RWPE2 (cell line): ENCODE data around the gene CCNE1.

Experiments used
- ATAC-seq: fragments of 200-7000 bp; cut with Tn5 transposase; 3 replicates; pipeline ENCODE4 v1.9.1; 2021; ENCODE audit warnings: low read depth
- DNase-seq: peaks from one replicate; pipeline ENCODE4 v3.0.0-alpha.2; 2020; ENCODE audit warnings: low spot score
- H3K27ac ChIP-seq: fragments of 450-650 bp; 2 replicates; pipeline ENCODE4 v1.5.1; 2017; ENCODE audit warnings: mild to moderate bottlenecking; ENCODE audit not compliant: poor library complexity, severe bottlenecking
- H3K27me3 ChIP-seq: fragments of 250-450 bp; sonication (Bioruptor Pico); 2 replicates; pipeline ENCODE4 v1.5.1; 2021; ENCODE audit warnings: mild to moderate bottlenecking, moderate library complexity; ENCODE audit not compliant: insufficient read depth, poor library complexity, severe bottlenecking
- H3K36me3 ChIP-seq: fragments of 250-450 bp; sonication (Bioruptor Pico); 2 replicates; pipeline ENCODE4 v1.5.1; 2020; ENCODE audit warnings: low read depth, mild to moderate bottlenecking, moderate library complexity
- H3K4me1 ChIP-seq: fragments of 250-450 bp; sonication (Bioruptor Pico); 2 replicates; pipeline ENCODE4 v1.5.1; 2021; ENCODE audit warnings: mild to moderate bottlenecking, moderate library complexity; ENCODE audit not compliant: insufficient read depth, poor library complexity, severe bottlenecking
- H3K4me3 ChIP-seq: fragments of 250-450 bp; sonication (Bioruptor Pico); 2 replicates; pipeline ENCODE4 v1.5.1; 2021; ENCODE audit warnings: mild to moderate bottlenecking, moderate library complexity; ENCODE audit not compliant: severe bottlenecking
- H3K9me3 ChIP-seq: fragments of 250-450 bp; sonication (Bioruptor Pico); 2 replicates; pipeline ENCODE4 v1.5.1; 2021; ENCODE audit warnings: mild to moderate bottlenecking, moderate library complexity; ENCODE audit not compliant: severe bottlenecking
- TF ChIP-seq, protein P1 (sequence below): fragments of 450-650 bp; IDR thresholded peaks from one replicate; pipeline ENCODE4 v1.5.1; 2017; ENCODE audit warnings: mild to moderate bottlenecking, moderate library complexity; ENCODE audit not compliant: poor library complexity, severe bottlenecking

The CCNE1 gene

GRCh38 chr19:29782260-29782580 is 29.6 kb upstream of the CCNE1 start:
- H3K27ac ChIP-seq, result no peak overlapping the region
- no peak for DNase-seq
- ATAC-seq, result no peak
- TF ChIP-seq, protein P1, sequence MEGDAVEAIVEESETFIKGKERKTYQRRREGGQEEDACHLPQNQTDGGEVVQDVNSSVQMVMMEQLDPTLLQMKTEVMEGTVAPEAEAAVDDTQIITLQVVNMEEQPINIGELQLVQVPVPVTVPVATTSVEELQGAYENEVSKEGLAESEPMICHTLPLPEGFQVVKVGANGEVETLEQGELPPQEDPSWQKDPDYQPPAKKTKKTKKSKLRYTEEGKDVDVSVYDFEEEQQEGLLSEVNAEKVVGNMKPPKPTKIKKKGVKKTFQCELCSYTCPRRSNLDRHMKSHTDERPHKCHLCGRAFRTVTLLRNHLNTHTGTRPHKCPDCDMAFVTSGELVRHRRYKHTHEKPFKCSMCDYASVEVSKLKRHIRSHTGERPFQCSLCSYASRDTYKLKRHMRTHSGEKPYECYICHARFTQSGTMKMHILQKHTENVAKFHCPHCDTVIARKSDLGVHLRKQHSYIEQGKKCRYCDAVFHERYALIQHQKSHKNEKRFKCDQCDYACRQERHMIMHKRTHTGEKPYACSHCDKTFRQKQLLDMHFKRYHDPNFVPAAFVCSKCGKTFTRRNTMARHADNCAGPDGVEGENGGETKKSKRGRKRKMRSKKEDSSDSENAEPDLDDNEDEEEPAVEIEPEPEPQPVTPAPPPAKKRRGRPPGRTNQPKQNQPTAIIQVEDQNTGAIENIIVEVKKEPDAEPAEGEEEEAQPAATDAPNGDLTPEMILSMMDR, result no peak
- H3K4me3 ChIP-seq, result no peak overlapping the region
- no peaks in the 10 kb centered on the region for H3K4me1 ChIP-seq
- no peaks in the 10 kb centered on the region for H3K36me3 ChIP-seq
- H3K27me3 ChIP-seq, result no peaks in the 10 kb centered on the region
- no peaks in the 10 kb centered on the region for H3K9me3 ChIP-seq

DNA sequence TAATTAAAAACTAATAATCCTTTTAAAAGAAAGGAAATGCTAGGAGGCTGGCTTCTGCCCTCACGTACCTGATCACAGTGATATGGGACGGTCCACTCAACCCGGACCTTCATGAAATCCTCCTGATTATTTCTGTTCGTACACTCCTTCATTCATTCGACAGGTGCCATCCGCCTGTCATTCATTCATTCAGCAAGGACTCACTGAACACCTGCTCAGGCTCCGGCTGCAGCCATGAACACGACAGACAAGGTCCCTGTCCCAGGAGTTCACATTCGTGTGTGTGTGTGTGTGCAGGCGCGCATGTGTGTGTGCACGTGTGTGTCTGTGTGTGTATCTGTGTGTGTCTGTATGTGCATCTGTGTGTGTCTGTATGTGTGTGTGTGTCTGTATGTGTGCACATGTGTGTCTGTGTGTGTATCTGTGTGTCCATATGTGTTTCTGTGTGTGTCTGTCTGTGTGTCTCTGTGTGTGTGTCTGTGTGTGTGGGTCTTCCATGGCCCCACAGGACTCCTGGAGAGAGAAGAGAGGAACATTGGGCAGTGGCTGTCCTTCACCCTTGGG is 28.1 kb upstream of the CCNE1 start:
- Histone ChIP-seq H3K27ac (no peak overlapping the region), H3K27me3 (no peaks in the 10 kb centered on the region), H3K36me3 (no peaks in the 10 kb centered on the region), H3K9me3 (no peaks in the 10 kb centered on the region), H3K4me3 (no peak overlapping the region), H3K4me1 (no peaks in the 10 kb centered on the region)
- TF ChIP-seq, protein P1, result no peak
- DNase-seq, result no peak
- ATAC-seq, result no peak

DNA sequence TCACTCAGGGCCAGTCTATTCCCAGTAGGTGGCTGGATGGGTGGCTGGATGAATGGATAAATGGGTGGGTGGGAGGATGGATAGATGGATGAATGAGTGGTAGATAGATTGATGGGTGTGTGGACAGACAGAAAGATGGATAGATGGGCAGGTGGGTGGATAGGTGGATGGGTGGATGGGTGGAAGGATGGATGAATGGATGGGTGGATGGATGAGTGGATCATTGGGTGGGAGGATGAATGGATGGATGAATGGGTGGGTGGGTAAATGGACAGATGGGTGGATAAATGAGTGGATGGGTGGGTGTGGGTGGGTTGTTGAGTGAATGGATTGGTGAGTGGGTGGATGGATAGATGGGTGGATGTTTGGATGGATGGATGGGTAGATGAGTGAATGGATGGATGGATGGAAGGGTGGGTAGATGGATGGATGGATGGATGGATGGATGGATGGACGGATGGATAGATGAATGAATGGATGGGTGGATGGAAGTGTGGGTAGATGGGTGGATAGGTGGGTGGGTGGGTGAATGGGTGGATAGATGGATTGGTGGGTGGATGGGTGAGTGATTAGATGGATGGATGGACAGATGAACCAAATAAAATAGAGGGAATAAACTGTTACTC is 27.1 kb upstream of the CCNE1 start:
- TF ChIP-seq, protein P1, result no peak
- Histone ChIP-seq H3K4me1 (no peaks in the 10 kb centered on the region), H3K27me3 (no peaks in the 10 kb centered on the region), H3K9me3 (no peaks in the 10 kb centered on the region), H3K4me3 (no peak overlapping the region), H3K27ac (no peak overlapping the region), H3K36me3 (no peaks in the 10 kb centered on the region)
- DNase-seq (no peak), ATAC-seq (no peak)

GRCh38 chr19:29785360-29785759 is 26.4 kb upstream of the CCNE1 start:
- no peaks in the 10 kb centered on the region for H3K36me3 ChIP-seq
- no peak overlapping the region for H3K4me3 ChIP-seq
- no peaks in the 10 kb centered on the region for H3K9me3 ChIP-seq
- no peak for DNase-seq
- no peak for ATAC-seq
- TF ChIP-seq, protein P1, result no peak
- H3K27ac ChIP-seq, result no peak overlapping the region
- no peaks in the 10 kb centered on the region for H3K4me1 ChIP-seq
- no peaks in the 10 kb centered on the region for H3K27me3 ChIP-seq

GRCh38 chr19:29785955-29786589 is 25.7 kb upstream of the CCNE1 start:
- no peaks in the 10 kb centered on the region for H3K4me1 ChIP-seq
- no peaks in the 10 kb centered on the region for H3K27me3 ChIP-seq
- H3K36me3 ChIP-seq, result no peaks in the 10 kb centered on the region
- H3K27ac ChIP-seq, result no peak overlapping the region
- no peak overlapping the region for H3K4me3 ChIP-seq
- TF ChIP-seq, protein P1, result peak; percentile 20
- ATAC-seq (no peak), DNase-seq (no peak)
- no peaks in the 10 kb centered on the region for H3K9me3 ChIP-seq
